ENCODE measurements around the gene CENPW. TPM values are rescaled to one million over a fixed set of nuclear protein-coding genes. Genes with fewer than 3 reads are reported as not detected.

The CENPW gene
- total and polyA plus RNA-seq, 2 experiments from 2014 or later: 16.5 to 303 TPM

GRCh38 chr6:126383203-126383602, 43.3 kb downstream of the CENPW start:
- peaks cover 45% of the 10 kb centered on the region for H3K9me3 Mint-ChIP-seq
- H3K27me3 Mint-ChIP-seq (ENCODE audit: insufficient read depth, low read depth, poor library complexity): peaks cover 3% of the 10 kb centered on the region
- no peak overlapping the region for H3K27ac ChIP-seq (ENCODE audit: low read depth)
- H3K4me1 ChIP-seq (ENCODE audit: insufficient read depth): no peaks in the 10 kb centered on the region
- no peaks in the 10 kb centered on the region for H3F3A ChIP-seq (replicated peaks; ENCODE audit: low read depth)
- no peaks in the 10 kb centered on the region for H3K9me2 ChIP-seq (ENCODE audit: insufficient read depth)
- H3K4me1 Mint-ChIP-seq: no peaks in the 10 kb centered on the region
- no peak overlapping the region for H3K4me3 Mint-ChIP-seq
- no peaks in the 10 kb centered on the region for H3K79me2 ChIP-seq (replicated peaks; ENCODE audit: insufficient read depth)
- DNase-seq (ENCODE audit: low spot score) (no peak), ATAC-seq (no peak)
- H3K27me3 ChIP-seq (ENCODE audit: insufficient read depth): no peaks in the 10 kb centered on the region
- TF ChIP-seq ZNF331 (CRISPR knock-in tag; IDR thresholded peaks at IDR 0.05; ENCODE audit: low read depth): no peak
- TF ChIP-seq STAT1 (IDR thresholded peaks at IDR 0.05; ENCODE audit: unreplicated experiment): no peak
- no peaks in the 10 kb centered on the region for H4K20me1 ChIP-seq (replicated peaks; ENCODE audit: insufficient read depth)
- no peak overlapping the region for H3K4me2 ChIP-seq
- no peak overlapping the region for H3K4me3 ChIP-seq
- no peak overlapping the region for H2AFZ ChIP-seq
- H3K36me3 Mint-ChIP-seq (ENCODE audit: low read depth): peaks cover 32% of the 10 kb centered on the region; the same call in 2 of the 3 replicates
- H3K27ac Mint-ChIP-seq: no peak overlapping the region
- H3K36me3 ChIP-seq (ENCODE audit: insufficient read depth): no peaks in the 10 kb centered on the region; the same call in 1 of the 2 replicates

- no peaks in the 10 kb centered on the region for H4K20me1 ChIP-seq (replicated peaks; ENCODE audit: insufficient read depth)
- no peaks in the 10 kb centered on the region for H3K27me3 ChIP-seq (ENCODE audit: insufficient read depth)
- Mint-ChIP-seq H3K4me1 (no peaks in the 10 kb centered on the region), H3K4me3 (no peak overlapping the region), H3K27ac (no peak overlapping the region), H3K9me3 (peaks cover 45% of the 10 kb centered on the region), H3K36me3 (ENCODE audit: low read depth) (peaks cover 32% of the 10 kb centered on the region; the same call in 2 of the 3 replicates), H3K27me3 (ENCODE audit: insufficient read depth, low read depth, poor library complexity) (peaks cover 3% of the 10 kb centered on the region)
- no peak overlapping the region for H3K27ac ChIP-seq (ENCODE audit: low read depth)
- H3K9me2 ChIP-seq (ENCODE audit: insufficient read depth): no peaks in the 10 kb centered on the region
- ATAC-seq (no peak), DNase-seq (ENCODE audit: low spot score) (no peak)
- H3K36me3 ChIP-seq (ENCODE audit: insufficient read depth): no peaks in the 10 kb centered on the region; the same call in 1 of the 2 replicates
- no peak overlapping the region for H3K4me2 ChIP-seq
- H2AFZ ChIP-seq: no peak overlapping the region
- no peak for TF ChIP-seq POLR2AphosphoS5 (IDR thresholded peaks at IDR 0.05; ENCODE audit: low read depth)
- no peak for TF ChIP-seq ZNF462 (CRISPR knock-in tag; IDR thresholded peaks at IDR 0.05)
- TF ChIP-seq ZNF331 (CRISPR knock-in tag; IDR thresholded peaks at IDR 0.05; ENCODE audit: low read depth): no peak
- TF ChIP-seq NANOG (IDR thresholded peaks at IDR 0.05; ENCODE audit: borderline replicate concordance): no peak
- no peak for TF ChIP-seq CREB1 (CRISPR knock-in tag; IDR thresholded peaks at IDR 0.05; ENCODE audit: low read depth)
- no peak for TF ChIP-seq ZNF114 (CRISPR knock-in tag; IDR thresholded peaks at IDR 0.05)
- TF ChIP-seq EZH2phosphoT487 (IDR thresholded peaks at IDR 0.05; ENCODE audit: unreplicated experiment): no peak
- H3F3A ChIP-seq (replicated peaks; ENCODE audit: low read depth): no peaks in the 10 kb centered on the region
- H3K4me1 ChIP-seq (ENCODE audit: insufficient read depth): no peaks in the 10 kb centered on the region
- no peak overlapping the region for H3K4me3 ChIP-seq
- no peaks in the 10 kb centered on the region for H3K79me2 ChIP-seq (replicated peaks; ENCODE audit: insufficient read depth)
Observed at GRCh38 chr6:126385536-126385935, 45.6 kb downstream of the CENPW start.
